Inflammatory macrophage treated with lipopolysaccharide for 4 hours (primary cell): ENCODE measurements around the gene RHOH.

ENCODE experiments used
- DNase-seq: peaks from one replicate; pipeline ENCODE4 v3.0.0-alpha.2; 2020

The RHOH gene

DNA sequence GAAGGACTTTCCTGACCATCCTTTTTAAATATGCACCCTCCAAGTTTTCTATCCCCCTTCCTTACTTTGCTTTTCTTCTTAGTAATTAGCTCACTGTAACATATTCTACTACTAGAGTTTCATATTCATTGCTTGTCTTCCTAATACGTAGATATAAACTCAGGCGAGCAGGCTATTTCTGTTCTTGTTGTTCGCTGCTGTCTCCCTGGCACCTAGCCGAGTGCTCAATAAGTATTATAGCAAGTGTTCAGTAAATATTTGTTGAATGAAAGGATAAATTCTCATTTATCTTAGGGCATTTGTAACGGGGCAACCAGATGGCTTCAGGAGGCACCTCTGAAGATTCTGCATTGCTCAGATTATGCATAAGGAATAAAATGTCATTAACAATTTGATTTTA is 6.8 kb upstream of the RHOH start:
- DNase-seq = no peak

DNA sequence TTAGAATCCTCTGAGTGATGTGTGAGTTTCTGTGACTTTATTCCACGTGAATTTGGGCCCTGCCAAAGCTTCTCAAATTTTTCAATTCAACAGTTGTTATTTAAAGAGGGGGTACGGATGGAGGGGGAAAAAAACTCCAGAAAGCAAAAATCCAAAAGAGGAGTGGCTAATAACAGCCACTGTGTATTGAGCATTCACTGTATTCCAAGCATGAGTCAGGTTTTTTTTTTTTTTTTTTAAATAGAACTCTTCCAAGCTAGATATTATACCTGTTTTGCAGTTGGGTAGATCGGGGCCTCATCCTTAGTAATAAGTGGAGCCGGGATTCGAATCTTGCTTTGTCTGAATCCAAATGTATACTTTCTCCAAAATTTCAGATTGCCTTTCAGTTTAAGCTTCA is 6.4 kb upstream of the RHOH start:
- no peak for DNase-seq

DNA sequence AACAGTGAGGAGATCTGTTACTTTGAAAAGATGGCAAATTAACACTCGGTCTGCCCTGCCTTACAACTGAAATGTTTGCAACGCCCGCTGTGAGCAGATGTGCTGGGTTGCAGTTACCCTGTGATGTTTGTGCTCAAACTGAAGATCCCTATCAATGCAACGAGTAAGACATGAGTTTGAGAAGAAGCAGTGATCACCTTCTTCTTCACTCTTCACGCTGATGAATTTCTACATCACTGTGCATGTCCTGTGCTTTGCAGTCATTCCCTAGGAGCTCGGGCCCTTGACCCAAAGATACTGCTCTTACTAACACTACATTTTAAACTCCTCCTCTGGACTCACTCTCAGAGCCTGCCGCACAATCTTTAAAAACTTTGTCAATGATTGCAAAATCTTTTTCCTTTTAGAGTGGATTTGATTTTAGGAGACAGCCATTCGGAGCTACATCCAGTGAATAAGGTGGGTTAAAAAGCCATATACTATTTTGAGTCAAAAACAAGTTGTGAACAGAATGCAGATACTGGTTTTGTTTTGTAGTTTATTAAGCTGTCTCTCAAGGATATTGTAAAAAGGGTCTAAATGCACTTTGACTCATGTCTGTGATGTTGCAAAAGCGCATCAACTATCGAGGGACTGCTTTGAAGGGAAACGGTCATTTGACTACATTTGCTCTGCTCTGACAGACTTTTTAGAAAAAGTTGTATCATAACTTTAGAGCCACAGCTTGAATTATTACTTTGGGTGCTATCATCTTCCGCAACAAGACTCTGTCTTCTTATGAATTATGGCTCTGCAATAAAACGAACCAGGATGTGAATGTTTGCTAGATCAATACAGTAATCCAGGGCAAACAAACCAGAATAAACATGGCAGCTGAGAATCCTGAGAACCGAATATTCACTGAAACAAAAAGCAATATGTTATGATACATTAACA is 5.7 kb upstream of the RHOH start:
- DNase-seq = no peak

DNA sequence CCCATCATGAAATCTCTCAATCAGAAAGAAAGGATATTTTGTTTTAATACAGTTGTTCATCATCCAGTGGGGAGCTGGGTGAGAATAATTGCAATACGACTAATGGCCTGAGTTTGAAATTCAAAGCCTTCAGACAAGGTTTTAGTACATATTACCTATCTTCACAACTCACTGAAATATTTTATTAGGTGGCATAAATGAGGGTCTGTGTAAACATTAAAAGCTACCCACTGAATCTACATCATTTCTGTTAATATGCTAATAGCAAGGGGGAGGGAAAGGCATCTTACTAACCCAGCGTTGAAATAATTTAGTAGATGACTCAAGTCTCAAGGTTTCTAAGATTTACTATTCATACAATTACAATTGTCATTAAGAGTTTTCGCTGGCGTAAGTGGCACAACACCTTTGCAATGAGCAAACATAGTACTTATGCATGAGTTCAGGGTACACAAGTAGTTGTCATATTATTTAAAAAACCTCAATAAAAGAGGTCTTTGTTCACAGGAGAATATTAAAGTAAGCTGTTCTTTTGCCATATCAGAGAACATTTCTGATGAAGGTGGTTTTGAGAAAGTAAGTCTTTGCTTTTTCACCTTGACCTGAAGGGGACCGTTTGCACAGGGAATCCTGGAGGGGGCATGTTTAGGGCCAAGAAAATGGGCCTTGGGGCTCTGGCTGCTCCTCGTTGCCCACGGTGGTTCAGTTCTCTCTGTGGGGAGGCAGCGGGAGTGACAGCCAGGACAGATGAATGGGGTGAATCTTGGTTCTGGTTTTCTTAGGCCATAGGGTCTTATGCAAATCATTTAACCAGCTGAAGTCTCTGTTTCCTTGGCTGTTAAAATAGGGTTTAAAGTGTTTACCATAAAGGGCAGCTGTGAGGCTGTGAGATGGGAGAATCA is 4.5 kb upstream of the RHOH start:
- DNase-seq = no peak

DNA sequence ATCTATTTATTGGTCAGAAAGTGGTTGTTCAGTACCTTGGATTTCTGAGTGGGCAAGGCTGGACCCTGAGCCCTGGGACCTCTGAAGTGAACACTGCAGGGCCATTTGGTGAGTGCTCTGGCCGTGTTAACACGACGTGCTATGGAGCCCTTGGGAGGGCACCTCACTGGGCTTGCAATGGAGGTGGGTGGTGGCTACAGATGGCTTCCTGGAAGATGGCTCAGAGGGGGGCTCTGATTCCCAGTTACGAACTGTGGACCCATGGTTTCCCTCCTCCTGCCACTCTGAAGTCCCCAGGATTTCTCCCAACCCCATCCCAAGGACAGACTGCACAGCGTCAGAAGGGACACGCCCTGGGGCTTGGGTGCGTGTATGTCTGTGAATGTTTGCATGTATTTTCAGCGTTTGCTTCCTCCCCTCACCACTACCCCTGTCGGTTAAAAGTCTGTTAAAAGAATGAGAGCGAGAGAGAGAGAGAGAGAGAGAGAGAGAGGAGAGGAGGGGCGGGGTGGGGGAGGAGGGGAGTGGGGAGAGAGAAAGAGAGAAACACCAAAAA is 3.7 kb upstream of the RHOH start:
- no peak for DNase-seq

DNA sequence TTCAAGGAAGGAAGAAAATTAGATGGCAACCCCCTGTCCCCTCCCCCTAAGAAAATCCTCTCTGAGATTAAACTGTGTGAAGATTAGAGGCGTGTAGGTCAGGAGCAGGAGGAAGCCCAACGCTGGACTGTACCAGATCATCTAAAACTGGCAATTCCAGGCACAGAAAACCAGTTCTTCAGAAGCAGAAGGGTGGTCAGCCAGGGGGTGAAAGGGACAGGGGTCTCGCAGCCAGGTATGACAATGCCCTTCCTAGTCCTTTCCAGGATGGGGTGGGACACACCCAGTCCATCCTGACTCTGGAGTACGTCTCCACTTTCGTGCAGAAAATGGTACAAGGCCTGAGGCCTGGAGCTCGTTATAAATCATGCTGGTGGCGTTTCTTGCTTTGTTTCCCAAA is 3.3 kb upstream of the RHOH start:
- no peak for DNase-seq

DNA sequence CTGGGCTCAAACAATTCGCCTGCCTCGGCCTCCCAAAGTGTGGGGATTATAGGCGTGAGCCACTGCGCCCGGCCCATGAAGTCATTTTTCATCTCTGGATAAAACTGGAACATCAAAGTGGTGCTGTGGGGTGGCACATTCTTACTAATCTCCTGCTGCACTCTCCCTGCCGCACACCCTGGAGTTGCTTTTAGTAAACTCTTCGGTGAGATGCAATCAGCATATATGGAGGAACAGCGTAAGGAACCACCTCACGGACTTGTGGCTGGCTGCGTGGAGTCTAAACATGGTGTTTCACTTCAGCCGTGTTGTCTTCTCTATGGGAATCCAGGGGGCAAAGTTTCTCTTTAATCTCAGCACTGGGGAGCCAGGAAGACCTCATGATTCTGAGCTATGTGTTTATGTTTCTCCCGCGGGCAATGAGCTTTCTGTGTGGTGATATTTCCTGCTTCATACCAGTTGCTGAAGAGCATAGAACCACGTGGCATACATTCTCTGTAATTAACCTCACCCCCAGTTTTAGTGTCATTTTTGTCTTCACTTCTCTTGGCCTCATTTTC is 2.1 kb upstream of the RHOH start:
- no peak for DNase-seq

DNA sequence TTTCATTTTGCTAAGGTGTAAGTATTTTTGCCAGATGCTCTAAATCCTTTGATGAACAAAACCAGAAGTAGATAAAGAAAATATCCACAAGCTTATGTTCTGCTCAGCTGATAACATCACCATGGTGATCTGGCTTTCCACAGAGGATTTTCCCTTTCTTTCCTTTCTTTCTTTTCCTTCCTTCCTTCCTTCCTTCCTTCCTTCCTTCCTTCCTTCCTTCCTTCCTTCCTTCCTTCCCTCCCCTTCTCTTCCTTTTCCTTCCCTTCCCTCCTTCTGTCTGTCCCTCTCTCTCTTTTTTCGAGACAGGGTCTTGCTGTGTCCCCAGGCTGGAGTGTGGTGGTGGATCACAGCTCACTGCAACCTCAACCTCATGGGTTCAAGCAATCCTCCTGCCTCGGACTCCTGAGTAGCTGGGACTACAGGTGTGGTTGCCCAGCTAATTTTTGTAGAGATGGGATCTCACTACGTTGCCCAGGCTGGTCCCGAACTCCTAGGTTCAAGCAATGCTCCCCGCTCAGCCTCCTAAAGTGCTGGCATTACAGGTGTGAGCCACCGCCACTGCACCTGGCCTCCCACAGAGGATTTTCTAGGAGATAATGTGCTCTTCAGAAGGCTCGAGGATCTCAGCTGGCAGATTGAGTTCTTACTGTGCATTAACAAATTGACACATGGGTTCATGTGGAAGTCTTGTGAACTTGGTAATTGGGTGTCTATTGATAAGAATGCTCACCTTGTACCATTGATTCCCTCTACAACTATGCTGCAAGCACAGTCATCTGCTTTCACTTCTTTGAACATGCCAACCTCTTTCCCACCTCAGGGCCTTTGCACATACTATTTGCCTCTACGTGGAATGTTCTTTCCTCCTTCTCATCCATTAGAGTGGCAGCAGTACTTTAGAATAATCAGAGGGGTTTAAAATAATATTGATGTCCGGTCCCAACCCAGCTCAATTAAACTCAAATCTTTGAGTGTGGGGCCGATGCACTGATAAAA is 1.4 kb upstream of the RHOH start:
- no peak for DNase-seq

DNA sequence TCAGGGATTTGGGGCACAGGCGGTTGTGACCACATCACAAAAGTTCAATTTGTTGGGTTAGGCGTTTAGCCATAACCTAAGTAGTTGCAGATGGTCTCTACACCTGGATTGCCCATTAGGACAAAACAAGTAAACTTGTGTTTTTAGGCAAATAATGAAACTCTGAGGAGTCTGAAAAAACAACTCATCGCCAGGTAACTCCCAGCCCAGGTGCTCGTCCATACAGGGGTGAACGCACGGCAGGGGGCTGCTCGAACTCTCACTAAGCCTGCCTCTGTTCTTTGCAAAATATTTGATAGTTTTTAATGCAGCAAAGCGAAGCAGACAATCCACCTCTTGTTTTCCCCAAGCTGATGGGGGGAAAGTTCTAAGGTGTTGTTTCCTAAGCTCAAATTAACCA is 559 bp upstream of the RHOH start:
- no peak for DNase-seq

DNA sequence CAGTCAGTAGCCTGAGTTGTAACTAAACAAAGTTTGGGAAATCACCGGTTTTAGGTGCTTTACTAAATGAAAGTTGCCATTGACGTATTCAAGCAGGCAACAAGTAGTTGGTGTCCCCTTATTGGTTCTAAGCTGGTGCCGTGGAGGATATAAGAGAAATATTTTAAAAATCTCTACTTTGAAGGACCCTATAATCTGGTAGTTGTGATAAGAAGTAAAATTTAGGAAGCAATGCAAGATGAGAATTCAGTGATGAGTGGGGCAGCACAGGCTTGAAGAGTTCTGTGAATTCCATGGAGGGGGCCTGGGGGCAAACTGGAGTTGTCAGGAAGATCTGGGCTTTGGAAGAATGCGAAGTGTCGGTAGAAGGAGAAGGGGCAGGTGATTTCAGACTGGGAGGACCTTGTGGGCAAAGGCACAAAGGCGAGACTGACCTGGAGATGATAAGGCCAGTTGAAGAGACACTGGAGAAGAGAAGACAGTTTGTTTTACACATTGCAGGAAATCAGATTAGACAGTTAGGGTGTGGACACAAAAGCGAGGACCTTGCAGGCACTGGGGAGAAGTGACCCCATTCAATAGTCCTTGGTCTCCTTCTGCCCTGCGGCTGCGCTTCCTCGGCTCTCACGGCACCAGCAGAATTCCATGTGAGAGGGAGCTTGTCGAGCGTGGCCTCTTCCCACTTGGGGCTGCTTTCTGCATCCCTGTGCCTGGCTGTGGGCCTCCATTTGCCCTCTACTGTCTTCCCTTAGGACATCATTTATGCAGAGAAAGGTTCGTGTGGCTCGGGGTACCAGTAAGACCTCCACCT is 1.3 kb downstream of the RHOH start:
- DNase-seq = no peak

DNA sequence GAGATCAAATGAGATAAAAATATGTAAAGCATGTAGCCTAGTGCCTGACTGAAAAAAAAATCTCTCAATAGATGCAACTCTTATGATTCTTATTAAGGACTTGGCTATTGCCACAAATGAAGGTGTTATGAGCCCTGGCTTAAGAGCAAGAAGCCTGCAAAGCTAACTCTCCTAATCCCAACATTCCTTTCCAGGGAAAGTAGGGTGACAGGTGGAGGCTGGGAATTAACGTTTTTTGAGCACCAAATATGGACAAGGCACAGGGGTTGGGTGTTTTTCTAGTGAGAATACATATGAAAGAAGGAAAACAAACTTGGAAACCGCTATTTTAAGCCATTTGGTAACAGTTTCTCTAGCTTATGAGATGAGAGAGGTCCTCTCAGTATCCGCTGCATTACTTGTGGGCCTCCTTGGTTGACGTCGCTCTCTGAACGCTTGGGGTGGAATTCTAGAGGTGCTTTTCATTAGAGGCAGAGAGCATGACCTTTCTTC is 2.4 kb downstream of the RHOH start:
- DNase-seq = no peak

DNA sequence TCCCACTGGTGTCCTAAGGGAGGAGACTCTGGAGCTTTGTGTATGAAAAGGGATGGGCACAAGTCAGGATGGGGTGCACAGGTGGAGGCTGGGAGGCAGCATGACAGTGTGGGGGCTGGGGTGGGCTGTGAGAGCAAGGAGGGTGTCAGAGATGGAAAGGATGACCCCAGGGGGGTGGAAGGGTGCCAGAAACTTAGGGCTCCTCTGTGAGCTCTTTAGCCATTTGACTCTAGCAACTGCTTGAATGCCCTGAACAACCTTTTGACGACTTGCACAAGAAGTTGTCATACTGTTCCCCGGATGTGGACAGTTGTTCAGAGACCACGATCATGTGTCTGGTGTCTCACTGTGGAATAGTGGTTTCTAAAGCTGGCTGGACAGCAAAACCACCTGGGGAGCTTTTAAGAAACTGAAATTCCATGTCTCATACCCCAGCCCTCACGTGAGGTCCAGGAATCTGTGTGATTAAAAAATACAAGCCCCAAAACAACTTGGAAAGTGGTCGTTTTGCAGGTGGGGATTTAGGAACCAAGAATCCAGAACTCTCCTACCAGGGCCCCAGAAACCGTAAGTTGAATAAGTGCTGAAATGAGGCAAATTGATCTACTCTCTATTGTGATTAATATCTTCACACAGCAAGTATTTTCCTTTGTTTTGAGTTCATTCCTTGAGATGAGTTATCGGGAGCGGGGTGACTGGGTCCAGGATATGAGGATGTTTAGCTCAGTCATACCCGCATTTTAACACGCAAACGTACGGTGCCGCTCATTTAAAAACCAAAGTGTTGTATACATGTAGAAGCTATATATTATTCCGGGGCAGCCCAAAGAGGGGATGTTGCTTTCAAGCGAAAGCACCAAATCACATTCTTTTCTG is 3.4 kb downstream of the RHOH start:
- peak; percentile 89 for DNase-seq

DNA sequence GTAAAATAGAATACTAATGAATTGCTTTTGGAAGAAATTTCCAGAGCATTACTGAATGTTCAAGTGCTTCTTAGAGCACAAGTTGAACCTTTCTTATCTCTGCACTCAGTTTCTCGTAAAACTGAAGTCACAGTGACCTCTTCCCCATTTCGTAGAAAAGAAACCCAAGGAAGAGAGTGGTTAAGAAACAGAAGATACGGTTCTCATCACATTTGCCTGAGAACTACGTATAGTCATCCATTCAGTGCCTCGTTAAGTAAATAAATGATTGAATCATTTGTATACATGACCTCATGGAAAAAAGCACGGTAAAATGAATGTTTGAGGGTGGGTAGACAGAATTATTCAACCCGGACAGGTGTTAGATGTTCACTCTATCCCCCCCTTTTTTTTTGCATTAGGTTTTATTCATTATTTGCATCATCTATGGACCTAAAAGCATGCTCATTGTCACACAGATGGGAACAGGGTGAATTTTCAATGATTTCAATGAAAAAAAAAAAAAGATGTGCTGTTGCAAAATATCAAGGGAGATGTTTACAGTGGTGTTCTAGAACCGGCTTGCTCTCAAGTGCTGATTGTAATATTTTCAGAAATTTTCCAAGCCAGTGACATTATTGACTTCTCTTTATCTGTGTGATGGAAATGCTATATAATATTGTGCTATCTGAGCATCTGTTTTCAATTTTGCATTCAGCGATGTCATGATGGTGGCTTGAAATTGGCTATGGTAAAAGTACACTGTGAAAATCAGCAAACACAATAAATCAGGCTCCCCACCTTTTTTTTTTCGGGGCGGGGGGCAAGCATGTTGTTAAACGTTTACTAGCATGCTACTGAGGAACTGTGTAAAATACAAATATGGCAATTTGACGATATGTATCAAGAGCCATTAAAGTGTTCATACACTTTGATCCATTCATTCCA is 4.3 kb downstream of the RHOH start:
- peak; percentile 90 for DNase-seq

DNA sequence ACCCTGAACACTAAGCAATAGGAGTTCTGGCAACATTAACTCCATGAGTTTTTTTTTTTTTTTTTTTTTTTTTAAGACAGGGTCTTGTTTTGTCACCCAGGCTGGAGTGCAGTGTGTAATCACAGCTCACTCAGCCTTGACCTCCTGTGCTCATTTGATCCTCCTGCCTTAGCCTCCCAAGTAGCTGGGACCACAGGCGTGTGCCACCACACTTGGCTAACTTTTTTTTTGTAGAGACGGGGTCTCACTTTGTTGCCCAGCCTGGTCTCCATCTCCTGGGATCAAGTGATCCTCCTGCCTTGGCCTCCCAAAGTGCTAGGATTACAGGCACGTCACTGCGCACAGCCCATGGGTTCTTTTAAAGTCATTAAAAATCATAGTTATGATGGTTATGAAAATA is 5.1 kb downstream of the RHOH start:
- no peak for DNase-seq

DNA sequence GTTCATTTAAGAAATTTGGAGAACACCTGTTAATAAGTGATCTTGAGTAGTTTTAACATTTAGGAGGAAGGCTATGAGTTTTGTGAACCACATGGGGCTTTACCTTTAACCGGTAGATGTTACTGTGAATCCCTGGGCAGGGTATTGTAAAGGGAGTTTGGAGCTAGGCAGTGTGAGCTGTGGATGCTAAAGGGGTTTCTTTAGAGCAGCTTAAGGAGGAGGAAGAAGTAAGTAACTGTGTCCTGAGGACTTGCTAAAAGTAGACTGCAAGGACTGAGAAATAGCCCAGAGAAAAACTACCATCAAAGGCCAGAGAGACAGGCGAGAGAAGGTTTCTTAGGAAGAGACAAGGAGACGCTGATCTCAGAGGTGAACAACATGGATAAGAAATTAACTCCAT is 5.6 kb downstream of the RHOH start:
- no peak for DNase-seq

DNA sequence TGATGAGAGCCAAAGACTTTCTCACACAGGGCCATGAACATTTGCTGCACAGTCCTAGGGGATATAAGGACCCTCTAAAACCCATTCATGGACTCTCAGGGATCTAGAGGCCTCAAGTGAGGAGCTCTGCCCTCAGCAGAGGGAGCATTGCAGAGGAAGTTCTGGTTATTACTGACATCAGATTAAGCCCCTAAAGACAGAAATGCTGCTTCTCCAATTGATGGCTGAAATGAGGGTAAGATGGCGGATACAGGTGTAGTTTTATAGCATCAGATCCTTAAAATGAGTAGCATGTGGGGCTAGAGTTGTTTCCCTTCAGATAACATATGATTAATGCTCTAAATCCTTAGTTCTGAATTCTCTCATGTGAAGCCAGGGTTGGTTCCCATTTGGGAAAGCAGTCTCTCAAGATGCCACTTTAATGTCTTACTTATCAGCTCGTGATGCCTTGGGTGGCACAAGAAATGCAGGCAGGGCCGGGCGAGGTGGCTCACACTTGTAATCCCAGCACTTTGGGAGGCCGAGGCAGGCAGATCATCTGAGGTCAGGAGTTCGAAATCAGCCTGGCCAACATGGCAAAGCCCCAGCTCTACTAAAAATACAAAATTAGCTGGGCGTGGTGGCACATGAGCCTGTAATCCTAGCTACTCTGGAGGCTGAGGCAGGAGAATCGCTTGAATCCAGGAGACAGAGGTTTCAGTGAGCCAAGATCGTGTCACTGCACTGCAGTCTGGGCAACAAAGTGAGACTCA is 7.9 kb downstream of the RHOH start:
- DNase-seq = peak; percentile 35

DNA sequence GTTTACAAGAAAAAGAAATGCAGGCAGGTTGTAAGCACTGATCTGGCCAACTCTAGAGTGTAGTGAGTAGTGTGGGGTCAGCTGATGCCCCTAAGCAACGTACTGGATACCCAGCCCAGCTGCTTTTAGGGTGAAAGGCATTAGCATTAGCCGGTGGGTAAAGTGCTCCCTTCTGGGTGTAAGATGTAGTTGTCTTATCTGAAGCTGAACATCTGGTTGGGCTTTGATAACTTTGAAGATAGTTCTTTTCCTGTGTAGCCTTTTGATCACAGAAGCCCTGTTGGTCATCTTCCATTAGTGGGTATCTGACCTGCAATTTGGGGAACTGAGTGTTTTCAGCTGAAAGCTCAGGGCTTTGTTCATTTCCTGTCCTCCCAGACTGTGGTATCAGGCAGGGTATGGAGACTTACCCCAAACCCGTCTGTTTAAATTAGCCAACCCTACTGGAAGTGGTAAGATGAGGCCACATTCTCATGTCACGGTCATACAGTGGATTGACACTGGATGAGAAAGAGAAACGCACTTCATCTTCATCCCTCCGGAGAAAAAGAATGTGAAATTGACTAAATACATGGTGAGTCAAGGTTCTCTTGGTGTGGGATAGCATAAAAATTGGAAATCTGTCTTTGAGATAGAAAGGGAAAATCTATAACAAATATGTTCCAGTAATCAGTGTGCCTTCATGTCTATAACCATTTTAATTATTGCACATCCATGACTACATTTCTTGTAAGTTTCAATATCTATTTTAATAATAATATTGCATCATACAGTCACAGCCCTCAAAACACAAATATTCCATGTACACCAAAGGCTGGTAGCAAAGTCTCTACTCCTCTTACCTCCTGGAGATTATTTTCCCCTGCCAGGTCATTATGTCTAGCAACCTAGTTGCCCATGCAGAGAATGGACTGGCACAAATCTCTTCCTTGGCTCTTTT is 8.7 kb downstream of the RHOH start:
- DNase-seq = peak; percentile 96
